Limb (tissue), 2 donors: ENCODE data around the gene VEZT.
"Not testable (repeated sequence)": the region's sequence is repeated elsewhere in the genome, so short reads cannot be mapped to it uniquely, and the experiment has no call there.

Source experiments
- DNase-seq, 2 donors: peaks; one replicate each; pipeline ENCODE4 v3.0.0-alpha.2; 2016; ENCODE audit errors: extremely low spot score in 2 of 2

VEZT gene

DNA sequence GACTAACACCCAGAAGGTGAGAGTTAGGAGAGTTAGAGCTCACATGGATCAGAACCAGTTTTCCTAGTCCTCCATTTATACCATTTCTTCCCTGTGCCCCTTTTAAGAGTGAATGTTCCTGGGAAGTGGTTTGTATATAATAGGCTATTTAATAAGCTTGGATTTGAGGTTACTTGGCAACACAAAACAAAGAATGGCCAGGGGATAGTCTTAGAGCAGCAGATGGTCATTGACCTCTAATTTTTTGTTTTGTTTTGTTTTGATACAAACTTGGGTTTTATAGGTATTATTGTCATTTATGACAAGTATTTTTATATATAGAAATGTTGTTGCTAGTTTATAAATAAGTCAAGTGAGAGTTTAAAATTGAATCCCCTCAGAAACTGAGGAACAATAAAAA lies 35.8 kb downstream of the VEZT start:
- no peak for DNase-seq

DNA sequence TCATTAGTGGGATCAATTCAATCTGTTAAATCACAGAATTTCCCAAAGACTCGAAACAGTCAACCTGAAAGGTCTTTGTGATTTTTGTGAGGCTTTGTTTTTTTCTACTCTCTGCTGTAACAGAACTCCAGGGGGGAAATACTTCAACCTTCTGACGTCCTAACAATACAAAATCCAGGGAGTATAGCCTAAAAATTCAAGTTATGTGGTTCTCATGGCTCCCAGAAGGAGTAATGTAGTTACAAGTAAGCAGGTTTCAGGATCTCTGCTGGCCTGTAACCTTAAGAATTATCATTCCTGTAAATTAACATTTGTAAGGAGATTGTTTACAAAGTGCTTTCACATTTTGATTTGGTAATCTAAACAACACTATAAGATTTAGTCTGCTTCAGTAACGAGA lies 39.9 kb downstream of the VEZT start:
- DNase-seq = no peak

DNA sequence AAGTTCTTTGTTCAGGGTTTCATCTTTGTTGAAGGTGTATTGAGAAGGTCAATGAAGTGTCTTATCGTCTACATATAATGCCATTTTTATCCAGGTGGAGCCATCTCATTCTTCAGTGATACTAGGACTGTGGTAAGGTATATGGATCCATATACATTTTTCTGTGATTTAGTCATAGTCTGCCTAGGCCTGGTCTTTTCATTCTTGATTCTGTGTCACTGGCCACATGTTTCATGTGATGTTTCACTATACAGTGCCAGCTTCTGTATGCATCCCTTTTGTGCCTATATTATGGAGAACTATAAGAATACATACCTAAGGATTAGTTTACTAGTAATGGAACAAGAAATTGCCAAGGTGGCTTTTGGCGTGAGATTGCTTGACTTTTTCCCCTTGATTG lies 40.5 kb downstream of the VEZT start:
- DNase-seq = no peak

DNA sequence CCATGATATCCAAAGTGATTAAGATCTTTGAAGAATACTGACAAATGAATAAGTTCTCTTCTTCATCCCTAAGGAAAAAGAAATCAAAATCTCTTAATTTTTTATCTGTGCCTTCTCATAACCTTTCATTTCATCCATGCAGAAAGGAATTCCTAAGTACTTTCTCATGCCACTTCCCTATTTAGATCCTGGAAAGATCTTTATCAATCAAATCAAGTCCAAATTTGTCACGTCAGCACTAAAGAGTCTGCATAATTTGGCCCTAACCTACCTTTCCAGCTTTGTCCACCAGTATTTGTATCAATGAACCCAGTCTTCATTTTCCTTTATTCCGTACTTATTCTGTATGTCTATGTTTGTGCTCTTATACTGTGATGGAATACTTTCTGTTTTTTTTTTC lies 41.2 kb downstream of the VEZT start:
- DNase-seq = no peak

DNA sequence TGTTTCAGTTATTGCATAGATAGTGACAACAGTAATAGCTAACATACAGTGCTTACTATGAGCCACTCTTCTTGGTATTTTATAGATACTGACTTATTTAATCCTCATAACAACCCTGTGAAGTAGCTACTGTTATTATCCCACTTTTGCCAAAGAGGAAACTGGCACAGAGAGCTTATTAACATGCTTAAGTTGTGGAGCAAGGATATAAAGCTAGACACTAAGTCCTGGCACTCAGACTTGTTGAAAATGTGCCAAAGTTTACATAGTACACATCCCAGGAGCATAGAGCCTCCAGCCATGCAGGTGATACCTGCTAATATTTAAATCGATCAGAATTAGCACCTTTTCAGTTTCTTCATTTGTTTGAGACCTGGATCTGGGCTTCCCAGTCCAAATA lies 41.8 kb downstream of the VEZT start:
- no peak for DNase-seq

DNA sequence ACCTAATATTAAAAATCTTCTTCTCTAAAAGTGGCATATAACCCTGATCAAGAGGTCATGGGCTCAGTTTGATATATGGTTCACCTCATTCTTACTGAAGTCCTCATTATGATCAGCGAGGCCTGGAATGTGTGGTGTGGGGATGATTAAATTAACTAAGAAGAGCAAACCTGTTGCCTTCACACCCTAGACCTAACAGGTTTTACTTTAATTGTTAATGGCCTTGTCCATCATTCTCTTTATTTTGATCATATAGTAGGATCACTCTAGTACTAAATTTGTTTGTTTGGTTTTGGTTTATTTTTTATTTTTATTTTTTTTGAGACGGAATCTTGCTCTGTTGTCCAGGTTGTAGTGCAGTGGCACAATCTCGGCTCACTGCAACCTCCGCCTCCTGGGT lies 43.5 kb downstream of the VEZT start:
- no peak for DNase-seq

DNA sequence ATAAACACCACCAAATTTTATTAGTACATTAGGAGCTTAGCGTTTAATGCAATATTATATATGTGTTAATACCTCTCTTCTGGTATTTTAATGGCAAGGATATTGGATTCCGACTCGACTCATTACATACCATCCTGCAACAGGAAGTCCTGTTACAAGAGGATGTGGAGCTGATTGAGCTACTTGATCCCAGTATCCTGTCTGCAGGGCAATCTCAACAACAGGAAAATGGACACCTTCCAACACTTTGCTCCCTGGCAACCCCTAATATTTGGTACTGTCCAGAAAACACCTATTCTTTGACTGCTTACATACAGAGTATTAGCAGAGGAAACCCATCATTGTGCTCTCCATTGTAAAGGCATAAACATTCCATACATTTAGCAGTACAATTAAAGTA lies 45.2 kb downstream of the VEZT start:
- no peak for DNase-seq

DNA sequence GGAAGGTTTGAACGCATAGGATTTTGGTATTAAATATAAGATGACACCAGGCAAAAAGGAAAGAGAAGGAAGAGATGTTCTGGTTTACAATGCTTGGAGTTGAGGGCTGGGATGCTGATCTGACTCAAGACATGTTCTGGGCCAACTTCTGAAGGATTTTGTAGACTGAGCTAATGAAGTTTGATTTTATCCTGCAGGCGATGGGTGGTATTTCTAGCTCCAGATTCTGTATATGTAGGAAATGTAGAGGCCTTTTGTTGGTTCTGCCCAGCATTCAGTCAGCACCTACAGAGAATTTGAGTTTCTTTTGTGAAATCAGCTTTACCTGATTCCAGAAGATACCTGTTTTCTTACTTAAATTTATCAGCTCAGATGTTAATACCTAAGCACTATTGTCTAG lies 48.2 kb downstream of the VEZT start:
- DNase-seq = no peak

DNA sequence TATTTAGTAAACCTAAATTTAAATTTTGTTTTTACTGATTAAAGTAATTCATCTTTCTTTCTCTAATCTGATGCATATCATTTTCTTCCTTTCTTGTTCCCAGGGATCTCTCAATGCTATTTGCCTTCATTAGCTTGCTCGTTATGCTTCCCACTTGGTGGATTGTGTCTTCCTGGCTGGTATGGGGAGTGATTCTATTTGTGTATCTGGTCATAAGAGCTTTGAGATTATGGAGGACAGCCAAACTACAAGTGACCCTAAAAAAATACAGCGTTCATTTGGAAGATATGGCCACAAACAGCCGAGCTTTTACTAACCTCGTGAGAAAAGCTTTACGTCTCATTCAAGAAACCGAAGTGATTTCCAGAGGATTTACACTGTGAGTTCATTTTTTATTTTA lies 48.6 kb downstream of the VEZT start:
- DNase-seq = no peak

DNA sequence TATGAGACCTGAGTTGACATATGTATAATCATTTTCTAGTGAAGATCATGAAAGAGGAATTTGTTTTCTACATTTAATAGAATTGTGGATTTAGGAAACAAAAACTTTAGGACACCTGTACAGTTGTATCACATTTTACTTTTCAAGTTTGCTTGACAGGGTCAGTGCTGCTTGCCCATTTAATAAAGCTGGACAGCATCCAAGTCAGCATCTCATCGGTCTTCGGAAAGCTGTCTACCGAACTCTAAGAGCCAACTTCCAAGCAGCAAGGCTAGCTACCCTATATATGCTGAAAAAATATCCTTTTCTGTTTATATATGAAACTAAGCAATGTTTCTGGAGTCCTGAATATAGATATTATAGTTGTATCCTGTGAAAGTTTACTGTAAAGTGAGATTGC lies 52.3 kb downstream of the VEZT start:
- no peak for DNase-seq

DNA sequence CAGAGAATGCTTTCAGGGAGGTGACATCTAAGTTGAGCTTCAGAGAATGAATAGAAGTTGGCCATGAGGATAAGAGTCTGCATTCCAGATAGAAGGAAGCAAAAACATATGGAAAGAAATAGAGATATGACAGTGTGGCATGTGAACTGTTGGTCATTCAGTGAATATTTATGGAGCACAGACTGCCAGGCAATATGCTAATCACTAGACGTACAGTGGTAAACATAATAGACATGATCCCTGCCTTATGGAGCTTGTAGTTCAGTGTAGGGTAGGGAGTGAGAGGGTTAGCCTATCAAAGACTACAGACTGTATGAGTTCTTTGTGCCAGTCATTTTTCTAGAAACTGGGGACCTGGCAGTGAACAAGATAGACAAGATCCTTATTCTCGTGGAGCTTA lies 53.9 kb downstream of the VEZT start:
- no peak for DNase-seq

DNA sequence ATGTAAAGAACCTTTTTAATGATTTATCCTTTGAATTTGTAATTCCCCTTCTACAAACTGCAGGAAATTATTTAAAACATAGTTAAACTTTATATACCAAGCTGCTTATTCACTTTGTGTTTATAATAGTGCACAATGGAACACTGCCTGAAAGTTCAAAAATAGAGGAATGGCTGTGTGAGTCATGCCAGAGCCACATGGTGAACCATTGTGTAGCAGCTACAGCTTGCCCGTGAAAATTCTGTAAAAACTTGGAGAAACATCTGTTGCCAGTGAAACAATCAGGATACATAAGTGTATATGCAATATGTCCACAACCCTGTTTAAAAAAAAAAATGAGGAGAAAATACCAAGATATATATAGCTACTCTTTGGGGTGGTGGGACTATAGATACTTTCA lies 59.5 kb downstream of the VEZT start:
- DNase-seq = peak in 1 of 2 donors; percentile 6

DNA sequence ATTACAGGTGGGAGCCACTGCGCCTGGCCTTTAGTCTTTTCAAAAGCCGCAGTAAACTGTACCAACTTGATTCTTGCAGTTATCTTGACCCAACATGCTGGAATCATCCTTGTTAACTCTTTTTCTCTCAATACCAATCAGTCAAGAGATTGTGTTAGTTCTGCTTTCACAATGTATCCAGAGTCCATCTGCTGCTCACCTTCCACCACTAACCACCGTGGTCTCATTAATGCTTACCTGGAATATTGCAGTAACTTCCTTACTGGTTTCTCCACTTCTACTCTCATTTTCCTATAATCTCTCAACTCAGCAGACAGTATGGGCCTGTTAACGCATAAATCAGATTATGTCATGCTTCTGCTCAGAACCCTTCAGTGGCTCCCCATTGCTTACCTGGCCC lies 62.2 kb downstream of the VEZT start:
- no peak for DNase-seq

DNA sequence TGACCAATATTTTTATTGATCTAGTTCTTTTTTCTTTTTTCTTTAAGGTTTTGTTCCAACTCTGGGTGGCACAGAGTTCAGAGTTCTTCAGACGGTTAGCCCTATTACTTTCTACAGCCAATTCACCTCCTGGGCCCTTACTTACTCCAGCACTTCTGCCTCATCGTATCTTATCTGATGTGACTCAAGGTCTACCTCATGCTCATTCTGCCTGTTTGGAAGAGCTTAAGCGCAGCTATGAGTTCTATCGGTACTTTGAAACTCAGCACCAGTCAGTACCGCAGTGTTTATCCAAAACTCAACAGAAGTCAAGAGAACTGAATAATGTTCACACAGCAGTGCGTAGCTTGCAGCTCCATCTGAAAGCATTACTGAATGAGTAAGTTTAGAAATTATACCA lies 64.7 kb downstream of the VEZT start:
- no peak for DNase-seq

DNA sequence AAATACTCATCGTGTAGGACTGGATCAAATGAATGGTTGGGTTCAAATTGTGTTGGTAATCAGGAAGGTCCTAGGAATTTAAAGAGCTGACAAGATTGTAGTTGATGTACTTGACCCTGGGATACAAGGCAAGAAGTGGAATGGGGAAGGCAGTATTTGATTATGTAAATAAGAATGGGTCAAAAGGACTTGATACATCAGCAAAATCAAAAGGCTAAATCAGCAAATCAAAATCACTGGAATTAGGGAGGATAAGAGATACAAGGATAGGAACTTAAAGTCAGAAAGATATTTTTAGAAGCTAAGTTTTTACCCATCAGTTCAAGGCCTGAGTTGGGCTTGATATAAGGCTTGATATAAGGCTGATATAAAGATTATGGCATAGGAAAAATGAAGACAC lies 65.8 kb downstream of the VEZT start:
- DNase-seq = no peak

DNA sequence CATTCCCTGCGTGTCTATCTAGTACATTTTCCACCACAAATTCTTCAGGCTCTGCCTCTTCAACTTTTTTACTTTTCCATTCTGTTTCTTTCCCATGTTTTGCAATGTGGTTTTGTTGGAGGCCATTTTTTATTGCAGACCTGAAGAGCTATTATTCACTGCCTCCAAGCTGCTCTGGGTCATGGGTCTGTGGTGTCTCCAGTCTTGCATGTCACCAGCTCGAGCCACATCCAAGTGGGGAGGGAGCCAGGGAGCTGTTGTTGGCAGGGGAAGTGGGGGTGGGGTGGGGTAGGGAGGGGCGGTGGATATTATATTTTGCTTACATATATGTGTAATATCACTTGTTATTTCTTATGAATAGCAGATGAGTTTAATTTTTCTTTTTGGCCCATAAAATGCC lies 69.1 kb downstream of the VEZT start:
- DNase-seq = no peak

DNA sequence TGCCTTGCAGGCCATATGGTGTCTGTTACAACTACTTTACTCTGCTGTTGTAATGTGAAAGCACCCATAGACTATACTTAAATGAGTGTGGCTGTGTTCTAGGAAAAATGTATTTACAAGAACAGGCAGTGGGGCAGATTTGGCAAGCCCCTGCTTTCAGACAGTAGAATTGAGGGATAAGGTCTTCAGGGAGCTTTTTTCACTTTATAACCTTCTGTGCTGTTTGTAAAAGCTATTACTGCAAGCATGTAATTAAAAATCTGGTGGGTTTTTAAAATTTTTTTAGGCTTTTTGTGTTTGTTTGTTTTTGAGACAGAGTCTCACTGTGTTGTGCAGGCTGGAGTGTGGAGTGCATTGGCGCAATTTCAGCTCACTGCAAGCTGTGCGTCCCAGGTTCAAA lies 73.9 kb downstream of the VEZT start:
- no peak for DNase-seq

DNA sequence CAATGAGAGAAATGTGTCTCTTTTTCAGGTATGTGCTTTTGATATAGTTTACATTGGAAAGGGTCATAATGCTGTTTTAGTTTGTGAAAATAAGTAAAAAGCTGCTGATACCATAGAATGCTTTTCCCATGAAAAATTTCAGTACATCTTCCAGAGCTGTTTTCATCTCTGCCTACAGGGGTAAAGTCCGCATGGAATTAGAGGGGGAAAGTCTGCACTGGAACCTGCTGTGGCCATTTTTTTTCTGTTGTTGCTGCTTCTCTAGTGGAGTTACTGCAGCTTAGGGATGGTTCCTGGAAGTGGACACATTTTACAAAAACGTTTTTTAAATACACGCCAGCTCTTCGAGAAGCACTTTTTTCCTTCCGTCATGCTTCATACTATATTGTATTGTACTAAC lies 81.3 kb downstream of the VEZT start:
- no peak for DNase-seq

DNA sequence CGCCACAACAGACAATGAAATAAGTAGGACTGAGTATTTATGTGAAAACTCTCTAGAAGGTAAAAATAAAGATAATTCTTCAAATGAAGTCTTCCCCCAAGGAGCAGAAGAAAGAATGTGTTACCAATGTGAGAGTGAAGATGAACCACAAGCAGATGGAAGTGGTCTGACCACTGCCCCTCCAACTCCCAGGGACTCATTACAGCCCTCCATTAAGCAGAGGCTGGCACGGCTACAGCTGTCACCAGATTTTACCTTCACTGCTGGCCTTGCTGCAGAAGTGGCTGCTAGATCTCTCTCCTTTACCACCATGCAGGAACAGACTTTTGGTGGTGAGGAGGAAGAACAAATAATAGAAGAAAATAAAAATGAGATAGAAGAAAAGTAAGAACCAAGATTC lies 82.7 kb downstream of the VEZT start:
- DNase-seq = no peak

DNA sequence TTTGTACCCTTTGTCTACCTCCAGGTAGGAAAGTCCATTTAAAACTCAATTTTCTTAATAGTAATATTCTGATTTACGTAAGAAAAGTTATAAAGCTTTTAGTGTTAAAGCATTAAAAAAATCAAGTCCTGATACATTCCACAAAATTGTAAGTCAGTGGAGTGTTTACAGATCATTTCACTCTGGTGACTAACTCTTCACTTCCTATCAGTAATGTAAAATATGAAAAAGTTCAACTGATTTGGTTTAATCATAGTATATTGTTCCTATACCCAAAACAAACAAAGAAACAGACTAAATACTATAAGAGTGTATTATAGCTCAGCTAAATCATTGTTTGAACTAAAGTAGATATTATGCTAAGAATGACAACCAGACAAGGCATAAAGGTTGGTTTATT lies 85.9 kb downstream of the VEZT start:
- no peak for DNase-seq

DNA sequence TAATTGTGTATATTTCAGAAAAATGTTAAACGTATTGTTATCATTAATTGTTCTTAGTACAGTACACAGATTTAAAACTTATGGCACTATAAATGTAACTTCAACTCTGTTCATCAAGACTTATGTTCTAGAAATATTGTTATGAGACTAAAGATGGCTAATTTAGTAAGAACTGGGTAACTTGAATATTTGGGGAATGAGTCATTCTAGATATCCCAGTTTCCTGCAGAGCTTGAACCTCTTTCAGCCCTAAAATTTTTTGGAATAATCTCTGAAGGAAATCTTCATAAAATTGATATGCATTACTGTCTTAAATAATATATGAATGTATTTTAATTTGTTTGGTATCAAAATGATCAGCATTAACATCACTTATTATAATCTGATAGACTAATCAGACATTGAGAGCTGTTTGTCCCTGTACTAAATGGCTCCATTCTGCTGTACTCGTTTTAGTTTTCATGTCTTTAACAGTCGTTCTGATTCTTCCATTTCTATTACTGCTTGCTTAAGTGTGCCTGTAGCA lies 87.1 kb downstream of the VEZT start:
- no peak for DNase-seq

DNA sequence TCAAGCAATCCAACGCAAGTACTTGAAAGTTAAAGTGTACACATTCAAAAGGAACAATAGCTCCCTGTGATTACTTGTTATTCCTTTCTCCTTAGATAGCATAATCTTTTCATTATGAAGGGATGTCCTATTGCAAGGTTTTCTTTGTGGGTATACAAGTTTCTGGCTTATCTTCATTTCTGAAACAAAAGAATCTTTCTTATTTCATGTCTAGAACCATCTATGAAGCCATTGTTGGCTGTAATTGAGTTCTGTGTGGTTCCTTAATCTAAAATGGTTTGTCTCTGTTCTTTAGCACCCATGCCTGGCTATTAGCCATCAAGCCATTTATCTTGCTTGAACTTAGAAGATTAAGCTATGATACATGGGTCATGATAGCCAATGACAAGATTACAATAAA lies 95.0 kb downstream of the VEZT start:
- DNase-seq = no peak

DNA sequence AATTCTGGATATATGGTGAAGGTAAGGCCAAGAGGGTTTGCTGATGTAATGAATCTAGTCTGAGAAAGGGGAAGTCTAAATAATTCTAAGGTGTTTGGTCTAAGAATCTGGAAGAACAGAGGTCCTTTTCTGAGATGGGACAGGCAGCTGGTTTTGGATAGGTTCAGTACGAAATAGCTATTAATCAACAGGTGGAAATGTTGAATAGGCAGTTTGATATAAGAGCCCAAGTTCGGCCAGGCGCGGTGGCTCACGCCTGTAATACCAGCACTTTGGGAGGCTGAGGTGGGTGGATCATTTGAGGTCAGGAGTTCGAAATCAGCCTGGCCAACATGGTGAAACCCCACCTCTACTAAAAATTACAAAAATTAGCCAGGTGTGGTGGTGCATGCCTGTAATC lies 97.1 kb downstream of the VEZT start:
- not testable (repeated sequence) for DNase-seq

DNA sequence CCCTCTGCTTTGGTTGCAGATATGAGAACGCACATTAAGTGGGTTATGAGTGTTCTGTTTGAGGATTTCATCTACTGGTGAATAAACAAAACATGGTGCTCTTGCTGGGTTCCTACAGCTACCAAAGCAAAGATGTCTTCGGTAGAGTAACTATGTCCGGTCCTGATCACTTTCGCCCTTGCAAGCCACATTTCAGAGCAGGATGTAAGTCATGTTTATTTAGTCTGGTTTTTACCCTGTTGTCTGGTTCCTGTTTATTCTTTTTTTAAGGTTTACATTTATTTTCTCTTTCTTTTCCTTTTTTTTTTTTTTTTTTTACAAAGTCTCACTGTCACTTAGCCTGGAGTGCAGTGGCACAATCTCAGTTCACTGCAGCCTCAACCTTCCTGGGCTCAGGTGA lies 99.2 kb downstream of the VEZT start:
- no peak for DNase-seq
